ENCODE data around the gene KRTAP4-2. TPM values are rescaled to one million over a fixed set of nuclear protein-coding genes. Genes with fewer than 3 reads are reported as not detected.
A peak's percentile ranks its signal among the peaks of the same experiment; 100 is the strongest.
"Not testable (repeated sequence)": the region's sequence is repeated elsewhere in the genome, so short reads cannot be mapped to it uniquely, and the experiment has no call there.

KRTAP4-2 gene
- total RNA-seq, 1 donor: not detected

DNA sequence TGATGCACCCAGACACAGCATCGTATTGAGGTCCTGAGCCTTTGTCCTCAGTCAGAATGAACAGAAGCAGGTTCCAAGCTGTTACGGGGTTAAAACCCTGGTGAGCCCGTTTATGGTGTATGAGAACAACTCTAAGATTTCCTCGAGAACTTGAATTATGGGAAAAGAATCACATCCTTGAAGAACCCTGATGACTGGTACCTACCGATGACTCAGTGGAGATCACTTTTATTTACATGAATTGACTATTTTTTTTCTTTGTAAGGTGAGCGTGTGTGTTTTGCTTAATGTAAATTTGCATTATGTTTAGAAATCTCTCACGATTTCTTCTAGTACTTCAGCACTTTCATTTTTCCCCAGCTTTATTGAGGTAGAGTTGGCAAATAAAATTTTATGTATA lies 14.2 kb downstream of the KRTAP4-2 start:
- TF ChIP-seq, protein P1, sequence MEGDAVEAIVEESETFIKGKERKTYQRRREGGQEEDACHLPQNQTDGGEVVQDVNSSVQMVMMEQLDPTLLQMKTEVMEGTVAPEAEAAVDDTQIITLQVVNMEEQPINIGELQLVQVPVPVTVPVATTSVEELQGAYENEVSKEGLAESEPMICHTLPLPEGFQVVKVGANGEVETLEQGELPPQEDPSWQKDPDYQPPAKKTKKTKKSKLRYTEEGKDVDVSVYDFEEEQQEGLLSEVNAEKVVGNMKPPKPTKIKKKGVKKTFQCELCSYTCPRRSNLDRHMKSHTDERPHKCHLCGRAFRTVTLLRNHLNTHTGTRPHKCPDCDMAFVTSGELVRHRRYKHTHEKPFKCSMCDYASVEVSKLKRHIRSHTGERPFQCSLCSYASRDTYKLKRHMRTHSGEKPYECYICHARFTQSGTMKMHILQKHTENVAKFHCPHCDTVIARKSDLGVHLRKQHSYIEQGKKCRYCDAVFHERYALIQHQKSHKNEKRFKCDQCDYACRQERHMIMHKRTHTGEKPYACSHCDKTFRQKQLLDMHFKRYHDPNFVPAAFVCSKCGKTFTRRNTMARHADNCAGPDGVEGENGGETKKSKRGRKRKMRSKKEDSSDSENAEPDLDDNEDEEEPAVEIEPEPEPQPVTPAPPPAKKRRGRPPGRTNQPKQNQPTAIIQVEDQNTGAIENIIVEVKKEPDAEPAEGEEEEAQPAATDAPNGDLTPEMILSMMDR (IDR thresholded peaks at IDR 0.05; ENCODE audit: extremely low read depth, low read depth, low read length): no peak
- H3K27me3 ChIP-seq (ENCODE audit: insufficient read depth, low read length): no peaks in the 10 kb centered on the region
- peak overlapping the region; percentile 2 for H2AFZ ChIP-seq (ENCODE audit: low read length)
- no peaks in the 10 kb centered on the region for H3K36me3 ChIP-seq (ENCODE audit: insufficient read depth, low read length)
- H3K9me3 ChIP-seq (ENCODE audit: low read depth, low read length): no peaks in the 10 kb centered on the region
- no peak overlapping the region for H3K27ac ChIP-seq (ENCODE audit: low read depth, low read length)
- no peaks in the 10 kb centered on the region for H3K79me2 ChIP-seq (ENCODE audit: insufficient read depth, low read length)
- H3K4me3 ChIP-seq (ENCODE audit: insufficient read depth, low read length): no peak overlapping the region
- H4K20me1 ChIP-seq (ENCODE audit: insufficient read depth, low read length): no peaks in the 10 kb centered on the region
- peak; percentile 37 for DNase-seq (ENCODE audit: insufficient read length, low spot score, missing footprints)
- H3K4me2 ChIP-seq (ENCODE audit: insufficient read depth, low read length): peak overlapping the region; percentile 6
- H3K4me1 ChIP-seq (ENCODE audit: insufficient read depth, low read length): no peaks in the 10 kb centered on the region

DNA sequence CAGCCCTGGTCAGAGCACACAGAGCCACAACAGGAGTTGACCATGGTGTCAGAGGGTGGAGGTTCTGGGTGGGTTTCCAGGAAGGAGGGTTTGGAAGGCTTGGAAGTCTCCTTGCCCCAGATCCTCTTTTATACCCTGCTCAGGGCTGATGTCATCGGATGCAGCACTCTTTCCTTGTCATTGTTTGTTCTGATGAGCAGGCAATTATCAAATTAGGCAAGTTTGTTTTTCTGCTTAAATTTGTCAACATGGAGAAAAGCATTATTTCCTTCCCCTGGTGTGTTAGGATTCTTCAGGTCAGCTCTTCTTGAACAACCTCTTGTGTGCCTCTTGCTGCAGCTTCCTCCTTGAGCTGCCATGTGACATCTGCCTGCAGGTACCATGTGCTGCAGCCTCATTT lies 17.4 kb downstream of the KRTAP4-2 start, which contains the start of gene KRTAP4-4:
Gene KRTAP4-4, minus strand, starts transcription at position 101 of the 400 bp plus-strand sequence. Its CDS starts 57 bp downstream, at position 44.
- Histone ChIP-seq H3K27ac (ENCODE audit: low read depth, low read length) (no peak within 1 kb of the TSS), H2AFZ (ENCODE audit: low read length) (no peak within 1 kb of the TSS), H3K4me2 (ENCODE audit: insufficient read depth, low read length) (no peak within 1 kb of the TSS), H3K4me1 (ENCODE audit: insufficient read depth, low read length) (no peaks in the 10 kb centered on the region), H3K79me2 (ENCODE audit: insufficient read depth, low read length) (no peaks in the 10 kb centered on the region), H3K36me3 (ENCODE audit: insufficient read depth, low read length) (no peaks in the 10 kb centered on the region), H4K20me1 (ENCODE audit: insufficient read depth, low read length) (no peaks in the 10 kb centered on the region), H3K27me3 (ENCODE audit: insufficient read depth, low read length) (no peaks in the 10 kb centered on the region), H3K4me3 (ENCODE audit: insufficient read depth, low read length) (no peak within 1 kb of the TSS), H3K9me3 (ENCODE audit: low read depth, low read length) (no peaks in the 10 kb centered on the region)
- TF ChIP-seq, protein P1 (IDR thresholded peaks at IDR 0.05; ENCODE audit: extremely low read depth, low read depth, low read length): no peak
- DNase-seq (ENCODE audit: insufficient read length, low spot score, missing footprints): no peak

DNA sequence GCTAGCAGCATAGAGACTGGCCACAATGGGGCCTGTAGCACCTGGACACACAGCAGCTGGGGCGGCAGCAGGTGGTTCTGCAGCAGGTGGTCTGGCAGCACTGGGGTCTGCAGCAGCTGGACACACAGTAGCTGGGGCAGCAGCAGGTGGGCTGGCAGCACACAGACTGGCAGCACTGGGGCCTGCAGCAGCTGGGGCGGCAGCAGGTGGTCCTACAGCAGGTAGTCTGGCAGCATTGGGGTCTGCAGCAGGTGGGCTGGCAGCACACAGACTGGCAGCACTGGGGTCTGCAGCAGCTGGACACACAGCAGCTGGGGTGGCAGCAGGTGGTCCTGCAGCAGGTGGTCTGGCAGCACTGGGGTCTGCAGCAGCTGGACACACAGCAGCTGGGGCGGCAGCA lies 17.8 kb downstream of the KRTAP4-2 start:
- DNase-seq (ENCODE audit: insufficient read length, low spot score, missing footprints); H3K4me3 ChIP-seq (ENCODE audit: insufficient read depth, low read length); H3K27me3 ChIP-seq (ENCODE audit: insufficient read depth, low read length); H3K36me3 ChIP-seq (ENCODE audit: insufficient read depth, low read length); H2AFZ ChIP-seq (ENCODE audit: low read length); H3K4me2 ChIP-seq (ENCODE audit: insufficient read depth, low read length); H4K20me1 ChIP-seq (ENCODE audit: insufficient read depth, low read length); H3K79me2 ChIP-seq (ENCODE audit: insufficient read depth, low read length); H3K4me1 ChIP-seq (ENCODE audit: insufficient read depth, low read length); H3K9me3 ChIP-seq (ENCODE audit: low read depth, low read length); H3K27ac ChIP-seq (ENCODE audit: low read depth, low read length): not testable (repeated sequence)

DNA sequence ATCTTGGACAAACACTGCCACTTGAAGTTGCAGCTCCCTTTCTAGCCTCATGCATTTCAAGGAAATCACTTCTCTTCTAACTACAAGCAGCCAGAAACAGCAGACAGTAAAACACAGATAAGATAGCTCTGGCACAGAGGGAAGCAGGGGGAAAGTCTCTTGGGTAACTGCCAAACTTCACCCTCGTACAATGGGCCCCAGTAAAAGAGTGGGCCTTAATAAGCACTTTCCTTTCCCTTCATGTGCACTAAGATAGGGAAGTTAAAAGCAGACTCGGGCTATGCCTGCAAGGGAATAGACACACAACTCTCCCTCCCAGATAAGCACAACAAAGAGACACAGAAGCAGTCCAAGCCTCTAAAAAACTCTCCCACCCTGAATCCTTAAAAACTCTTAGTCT lies 24.2 kb downstream of the KRTAP4-2 start:
- TF ChIP-seq, protein P1 (IDR thresholded peaks at IDR 0.05; ENCODE audit: extremely low read depth, low read depth, low read length): no peak
- Histone ChIP-seq H3K4me3 (ENCODE audit: insufficient read depth, low read length) (no peak overlapping the region), H2AFZ (ENCODE audit: low read length) (no peak overlapping the region), H3K79me2 (ENCODE audit: insufficient read depth, low read length) (no peaks in the 10 kb centered on the region), H3K27me3 (ENCODE audit: insufficient read depth, low read length) (no peaks in the 10 kb centered on the region), H3K4me1 (ENCODE audit: insufficient read depth, low read length) (no peaks in the 10 kb centered on the region), H3K9me3 (ENCODE audit: low read depth, low read length) (no peaks in the 10 kb centered on the region), H4K20me1 (ENCODE audit: insufficient read depth, low read length) (no peaks in the 10 kb centered on the region), H3K27ac (ENCODE audit: low read depth, low read length) (no peak overlapping the region), H3K36me3 (ENCODE audit: insufficient read depth, low read length) (no peaks in the 10 kb centered on the region), H3K4me2 (ENCODE audit: insufficient read depth, low read length) (no peak overlapping the region)
- no peak for DNase-seq (ENCODE audit: insufficient read length, low spot score, missing footprints)

All from osteoblast (primary cell).